ENCODE results near the gene JADE1. TPM values are rescaled to one million over a fixed set of nuclear protein-coding genes. Genes with fewer than 3 reads are reported as not detected.

Gene JADE1
- polyA plus RNA-seq, 1 of the 3 experiments (the other 2 are of a cell fraction) = 9.1 TPM

DNA sequence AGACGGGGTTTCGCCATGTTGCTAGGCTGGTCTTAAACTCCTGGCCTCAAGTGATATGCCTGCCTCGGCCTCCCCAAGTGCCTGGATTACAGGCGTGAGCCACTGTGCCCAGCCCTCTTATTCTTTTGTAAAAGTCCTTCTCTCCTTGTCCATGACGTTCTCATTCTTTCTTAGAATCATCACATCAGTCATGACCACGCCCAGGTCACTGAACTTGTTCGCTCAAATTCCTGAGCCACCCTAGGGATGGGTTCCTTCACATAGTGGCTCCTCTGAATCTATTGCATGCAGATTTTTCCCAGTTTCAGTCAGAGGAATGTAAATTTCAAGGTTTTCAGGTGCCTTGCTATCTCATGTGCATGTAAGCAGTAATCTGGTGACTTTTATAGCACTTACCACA, 15.7 kb downstream of the JADE1 start:
- no peaks in the 10 kb centered on the region for H3K9me3 ChIP-seq
- H3K4me2 ChIP-seq = no peak overlapping the region
- WGBS (ENCODE audit: low lambda C conversion rate) = 93% methylated on average over 7 of the region's 7 CpGs
- H4K20me1 ChIP-seq (ENCODE audit: insufficient read depth) = no peaks in the 10 kb centered on the region; the same call in 1 of the 2 replicates
- H3K9ac ChIP-seq = no peak overlapping the region
- H3K27me3 ChIP-seq (ENCODE audit: insufficient read depth) = no peaks in the 10 kb centered on the region
- DNase-seq = no peak
- TF ChIP-seq RXRA (IDR thresholded peaks at IDR 0.05; ENCODE audit: borderline replicate concordance, low read depth) (no peak), YY1 (IDR thresholded peaks at IDR 0.05; ENCODE audit: low read depth) (no peak), SIN3A (IDR thresholded peaks at IDR 0.05; ENCODE audit: borderline replicate concordance, low read depth, low read length) (no peak), NRF1 (IDR thresholded peaks at IDR 0.05; ENCODE audit: low read depth, low read length) (no peak), MXI1 (IDR thresholded peaks at IDR 0.05; ENCODE audit: low read depth, low read length) (no peak), JUND (IDR thresholded peaks at IDR 0.05) (no peak), TAF1 (IDR thresholded peaks at IDR 0.05; ENCODE audit: borderline replicate concordance, low read depth, low read length) (no peak), TEAD4 (IDR thresholded peaks at IDR 0.05; ENCODE audit: borderline replicate concordance, insufficient read depth) (no peak), FOSL2 (IDR thresholded peaks at IDR 0.05; ENCODE audit: borderline replicate concordance, low read depth) (no peak), ELF1 (IDR thresholded peaks at IDR 0.05) (no peak)
- TF ChIP-seq, protein P1, sequence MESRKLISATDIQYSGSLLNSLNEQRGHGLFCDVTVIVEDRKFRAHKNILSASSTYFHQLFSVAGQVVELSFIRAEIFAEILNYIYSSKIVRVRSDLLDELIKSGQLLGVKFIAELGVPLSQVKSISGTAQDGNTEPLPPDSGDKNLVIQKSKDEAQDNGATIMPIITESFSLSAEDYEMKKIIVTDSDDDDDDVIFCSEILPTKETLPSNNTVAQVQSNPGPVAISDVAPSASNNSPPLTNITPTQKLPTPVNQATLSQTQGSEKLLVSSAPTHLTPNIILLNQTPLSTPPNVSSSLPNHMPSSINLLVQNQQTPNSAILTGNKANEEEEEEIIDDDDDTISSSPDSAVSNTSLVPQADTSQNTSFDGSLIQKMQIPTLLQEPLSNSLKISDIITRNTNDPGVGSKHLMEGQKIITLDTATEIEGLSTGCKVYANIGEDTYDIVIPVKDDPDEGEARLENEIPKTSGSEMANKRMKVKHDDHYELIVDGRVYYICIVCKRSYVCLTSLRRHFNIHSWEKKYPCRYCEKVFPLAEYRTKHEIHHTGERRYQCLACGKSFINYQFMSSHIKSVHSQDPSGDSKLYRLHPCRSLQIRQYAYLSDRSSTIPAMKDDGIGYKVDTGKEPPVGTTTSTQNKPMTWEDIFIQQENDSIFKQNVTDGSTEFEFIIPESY (IDR thresholded peaks at IDR 0.05; ENCODE audit: borderline replicate concordance, low read depth) = no peak
- POLR2A ChIA-PET = no interaction called here
- peak overlapping the region in 1 of 2 experiments; percentile 47; a peak in 2 of 4 replicates for H3K27ac ChIP-seq (ENCODE audit: low read depth in 2 of 2, low read length in 1 of 2)
- H3K4me3 ChIP-seq (ENCODE audit: low read depth in 2 of 2, low read length in 1 of 2) = no peak overlapping the region
- H3K79me2 ChIP-seq (ENCODE audit: insufficient read depth) = peaks cover 93% of the 10 kb centered on the region
- peaks cover 23% of the 10 kb centered on the region for H3F3A ChIP-seq (replicated peaks; ENCODE audit: insufficient read depth)
- peaks cover 17 to 27% of the 10 kb centered on the region in 2 experiments; a peak in 3 of 4 replicates for H3K4me1 ChIP-seq (ENCODE audit: control insufficient read depth in 1 of 2, insufficient read depth in 2 of 2, low read depth in 1 of 2, low read length in 1 of 2)
- H3K36me3 ChIP-seq (replicated peaks in 1 of 2; ENCODE audit: control insufficient read depth in 1 of 2, insufficient read depth in 2 of 2, low read length in 1 of 2) = peaks cover 0 to 4% of the 10 kb centered on the region in 2 experiments
- no peaks in the 10 kb centered on the region for H3K9me2 ChIP-seq
- H2AFZ ChIP-seq (ENCODE audit: low read depth) = no peak overlapping the region
- CTCF ChIA-PET = interaction anchor here (0.6 to 1.2 kb wide), 3 partner anchors 38 to 633 kb away, joined by 3 to 4 read pairs (median 3); no protein-coding TSS in a partner anchor

DNA sequence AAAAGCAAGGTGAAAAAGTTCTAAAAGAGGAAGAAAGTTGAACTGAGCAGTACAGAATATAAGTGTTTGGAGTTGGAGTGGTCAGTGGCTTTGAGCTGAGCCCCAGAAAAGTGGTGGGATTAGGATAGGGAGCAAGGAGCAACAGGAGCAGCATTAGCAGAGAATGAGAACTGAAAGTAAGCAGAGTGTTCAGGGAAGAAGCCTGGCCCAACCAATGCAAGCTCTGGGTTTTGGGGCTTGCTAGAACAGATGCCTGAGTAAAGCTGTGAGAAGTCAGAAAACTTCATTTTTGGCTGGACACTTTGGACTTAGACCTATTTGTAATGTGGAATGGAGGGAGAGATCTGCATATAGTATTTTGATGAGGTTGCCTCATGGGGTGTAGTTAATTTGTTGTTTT, 17.8 kb downstream of the JADE1 start:
- no peaks in the 10 kb centered on the region; the same call in 1 of the 2 replicates for H4K20me1 ChIP-seq (ENCODE audit: insufficient read depth)
- ChIA-PET POLR2A (interaction anchor here (1.1 kb wide), 1 partner anchor 15 kb away, joined by 3 read pairs; no protein-coding TSS in a partner anchor), CTCF (interaction anchor here (1.2 to 1.5 kb wide), 2 partner anchors 10 to 598 kb away, joined by 3 to 4 read pairs; no protein-coding TSS in a partner anchor)
- H3K4me2 ChIP-seq = peak overlapping the region; percentile 25; the same call in 1 of the 2 replicates
- no peaks in the 10 kb centered on the region for H3K9me3 ChIP-seq
- H3K27ac ChIP-seq (ENCODE audit: low read depth in 2 of 2, low read length in 1 of 2) = no peak overlapping the region
- no peaks in the 10 kb centered on the region for H3K9me2 ChIP-seq
- H2AFZ ChIP-seq (ENCODE audit: low read depth) = no peak overlapping the region
- peaks cover 27 to 30% of the 10 kb centered on the region in 2 experiments; a peak in 3 of 4 replicates for H3K4me1 ChIP-seq (ENCODE audit: control insufficient read depth in 1 of 2, insufficient read depth in 2 of 2, low read depth in 1 of 2, low read length in 1 of 2)
- peaks cover 93% of the 10 kb centered on the region for H3K79me2 ChIP-seq (ENCODE audit: insufficient read depth)
- DNase-seq = no peak
- H3K36me3 ChIP-seq (replicated peaks in 1 of 2; ENCODE audit: control insufficient read depth in 1 of 2, insufficient read depth in 2 of 2, low read length in 1 of 2) = peaks cover 4% of the 10 kb centered on the region in 2 experiments
- H3K9ac ChIP-seq = no peak overlapping the region
- H3F3A ChIP-seq (replicated peaks; ENCODE audit: insufficient read depth) = peaks cover 18% of the 10 kb centered on the region
- peak overlapping the region in 1 of 2 experiments; percentile 17; a peak in 1 of 4 replicates for H3K4me3 ChIP-seq (ENCODE audit: low read depth in 2 of 2, low read length in 1 of 2)
- no peaks in the 10 kb centered on the region for H3K27me3 ChIP-seq (ENCODE audit: insufficient read depth)
- TF ChIP-seq ELF1 (IDR thresholded peaks at IDR 0.05) = no peak
- no peak for TF ChIP-seq CHD2 (IDR thresholded peaks at IDR 0.05; ENCODE audit: low read length, partially characterized antibody)
- TF ChIP-seq, protein P1 (IDR thresholded peaks at IDR 0.05; ENCODE audit: borderline replicate concordance, low read depth) = no peak
- TF ChIP-seq, protein P2, sequence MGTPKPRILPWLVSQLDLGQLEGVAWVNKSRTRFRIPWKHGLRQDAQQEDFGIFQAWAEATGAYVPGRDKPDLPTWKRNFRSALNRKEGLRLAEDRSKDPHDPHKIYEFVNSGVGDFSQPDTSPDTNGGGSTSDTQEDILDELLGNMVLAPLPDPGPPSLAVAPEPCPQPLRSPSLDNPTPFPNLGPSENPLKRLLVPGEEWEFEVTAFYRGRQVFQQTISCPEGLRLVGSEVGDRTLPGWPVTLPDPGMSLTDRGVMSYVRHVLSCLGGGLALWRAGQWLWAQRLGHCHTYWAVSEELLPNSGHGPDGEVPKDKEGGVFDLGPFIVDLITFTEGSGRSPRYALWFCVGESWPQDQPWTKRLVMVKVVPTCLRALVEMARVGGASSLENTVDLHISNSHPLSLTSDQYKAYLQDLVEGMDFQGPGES (IDR thresholded peaks at IDR 0.05; ENCODE audit: low read depth, low read length) = no peak
- TF ChIP-seq, protein P3, sequence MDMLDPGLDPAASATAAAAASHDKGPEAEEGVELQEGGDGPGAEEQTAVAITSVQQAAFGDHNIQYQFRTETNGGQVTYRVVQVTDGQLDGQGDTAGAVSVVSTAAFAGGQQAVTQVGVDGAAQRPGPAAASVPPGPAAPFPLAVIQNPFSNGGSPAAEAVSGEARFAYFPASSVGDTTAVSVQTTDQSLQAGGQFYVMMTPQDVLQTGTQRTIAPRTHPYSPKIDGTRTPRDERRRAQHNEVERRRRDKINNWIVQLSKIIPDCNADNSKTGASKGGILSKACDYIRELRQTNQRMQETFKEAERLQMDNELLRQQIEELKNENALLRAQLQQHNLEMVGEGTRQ (IDR thresholded peaks at IDR 0.05; ENCODE audit: borderline replicate concordance, low read depth, low read length) = no peak
- no peak for TF ChIP-seq SMC3 (IDR thresholded peaks at IDR 0.05; ENCODE audit: low read depth, low read length)
- TF ChIP-seq RFX5 (IDR thresholded peaks at IDR 0.05; ENCODE audit: low read length) = no peak
- TF ChIP-seq JUND (IDR thresholded peaks at IDR 0.05) = no peak
- TF ChIP-seq MXI1 (IDR thresholded peaks at IDR 0.05; ENCODE audit: low read depth, low read length) = no peak
- no peak for TF ChIP-seq YY1 (IDR thresholded peaks at IDR 0.05; ENCODE audit: low read depth)
- no peak for TF ChIP-seq EP300 (IDR thresholded peaks at IDR 0.05; ENCODE audit: borderline replicate concordance in 1 of 2, low read depth in 1 of 2, low read length in 1 of 2)
- TF ChIP-seq RXRA (IDR thresholded peaks at IDR 0.05; ENCODE audit: borderline replicate concordance, low read depth) = no peak
- TF ChIP-seq TAF1 (IDR thresholded peaks at IDR 0.05; ENCODE audit: borderline replicate concordance, low read depth, low read length) = no peak
- no peak for TF ChIP-seq TEAD4 (IDR thresholded peaks at IDR 0.05; ENCODE audit: borderline replicate concordance, insufficient read depth)
- TF ChIP-seq MEF2A (IDR thresholded peaks at IDR 0.05; ENCODE audit: borderline replicate concordance, low read depth) = no peak
- no peak for TF ChIP-seq GATA2 (CRISPR knock-in tag; IDR thresholded peaks at IDR 0.05)

Data from SK-N-SH (cell line).